Fibroblast of peridontal ligament (primary cell): ENCODE measurements around the gene C14orf119.
"Not testable (repeated sequence)": the region's sequence is repeated elsewhere in the genome, so short reads cannot be mapped to it uniquely, and the experiment has no call there.

Experiments
- DNase-seq: peaks from one replicate; pipeline ENCODE4 v3.0.0-alpha.2; 2010; ENCODE audit errors: extremely low read depth

C14orf119 gene

GRCh38 chr14:23089498-23090253 is 5.6 kb upstream of the C14orf119 start:
- no peak for DNase-seq

GRCh38 chr14:23090254-23090636 is 5.1 kb upstream of the C14orf119 start:
- DNase-seq, result no peak

- no peak for DNase-seq
These were observed 3.7 kb upstream of the C14orf119 start for GRCh38 chr14:23091294-23092225.

- no peak for DNase-seq
These were observed 2.2 kb upstream of the C14orf119 start for GRCh38 chr14:23093104-23093503.

- DNase-seq, result no peak
These were observed 1.8 kb upstream of the C14orf119 start for GRCh38 chr14:23093526-23093925.

GRCh38 chr14:23093991-23094665 is 1.2 kb upstream of the C14orf119 start:
- no peak for DNase-seq

- DNase-seq, result peak; percentile 86
These were observed 574 bp upstream of the C14orf119 start, which contains the start of gene ACIN1 for GRCh38 chr14:23094666-23095195. ACIN1 (minus strand) TSS chr14:23095136; CDS start chr14:23095112, 24 bp downstream.

GRCh38 chr14:23097786-23098185 is 2.5 kb downstream of the C14orf119 start:
- no peak for DNase-seq

GRCh38 chr14:23099212-23099861 is 4.0 kb downstream of the C14orf119 start:
- no peak for DNase-seq

GRCh38 chr14:23101213-23101970 is 6.1 kb downstream of the C14orf119 start:
- DNase-seq, result no peak

- DNase-seq, result no peak
These were observed 6.8 kb downstream of the C14orf119 start for GRCh38 chr14:23101986-23102625.

GRCh38 chr14:23102801-23103200 is 7.5 kb downstream of the C14orf119 start:
- no peak for DNase-seq

- no peak for DNase-seq
These were observed 8.3 kb downstream of the C14orf119 start for GRCh38 chr14:23103581-23103980.

- DNase-seq, result no peak
These were observed 8.8 kb downstream of the C14orf119 start for GRCh38 chr14:23104070-23104590.

GRCh38 chr14:23104591-23105347 is 9.5 kb downstream of the C14orf119 start, which contains the start of gene CIROP:
CIROP (minus strand) TSS chr14:23104989; CDS start chr14:23104920, 69 bp downstream.
- no peak for DNase-seq

GRCh38 chr14:23105348-23105824 is 10.1 kb downstream of the C14orf119 start:
- DNase-seq, result no peak

- DNase-seq, result no peak
These were observed 11.4 kb downstream of the C14orf119 start for GRCh38 chr14:23106747-23107045.

GRCh38 chr14:23107620-23108019 is 12.3 kb downstream of the C14orf119 start:
- DNase-seq, result not testable (repeated sequence)

GRCh38 chr14:23108169-23108568 is 12.9 kb downstream of the C14orf119 start:
- DNase-seq, result not testable (repeated sequence)
